Ishikawa (cell line): ENCODE results near the gene ZKSCAN5.

Source experiments
- CEBPB ChIP-seq: IDR thresholded peaks from 2 replicates; pipeline ENCODE4 v1.6.1; 2012
- CREB1 ChIP-seq: IDR thresholded peaks from 2 replicates; pipeline ENCODE4 v1.6.1; 2012; ENCODE audit warnings: low read depth
- EGR1 ChIP-seq: IDR thresholded peaks from 2 replicates; pipeline ENCODE4 v1.6.1; 2012
- EP300 ChIP-seq: IDR thresholded peaks from 2 replicates; pipeline ENCODE4 v1.6.1; 2012; ENCODE audit warnings: borderline replicate concordance
- FOXM1 ChIP-seq: IDR thresholded peaks from 2 replicates; pipeline ENCODE4 v1.6.1; 2012; ENCODE audit warnings: low read depth, borderline replicate concordance
- RAD21 ChIP-seq: IDR thresholded peaks from 2 replicates; pipeline ENCODE4 v1.6.1; 2012; ENCODE audit warnings: low read depth
- TAF1 ChIP-seq: IDR thresholded peaks from 2 replicates; pipeline ENCODE4 v1.6.1; 2012; ENCODE audit warnings: low read depth, mild to moderate bottlenecking
- TCF12 ChIP-seq: IDR thresholded peaks from 2 replicates; pipeline ENCODE4 v1.6.1; 2012; ENCODE audit warnings: low read depth
- TEAD4 ChIP-seq: IDR thresholded peaks from 2 replicates; pipeline ENCODE4 v1.6.1; 2012
- YY1 ChIP-seq: IDR thresholded peaks from 2 replicates; pipeline ENCODE4 v1.6.1; 2012; ENCODE audit warnings: low read depth
- ZBTB7A ChIP-seq: IDR thresholded peaks from 2 replicates; pipeline ENCODE4 v1.6.1; 2012; ENCODE audit warnings: low read depth
- TF ChIP-seq, protein P1 (sequence below): IDR thresholded peaks from 2 replicates; pipeline ENCODE4 v1.6.1; 2012
- TF ChIP-seq, protein P2 (sequence below): IDR thresholded peaks from 2 replicates; pipeline ENCODE4 v1.6.1; 2012
- TF ChIP-seq, protein P3 (sequence below): IDR thresholded peaks from 2 replicates; pipeline ENCODE4 v1.6.1; 2012; ENCODE audit warnings: low read depth, mild to moderate bottlenecking

DNA sequence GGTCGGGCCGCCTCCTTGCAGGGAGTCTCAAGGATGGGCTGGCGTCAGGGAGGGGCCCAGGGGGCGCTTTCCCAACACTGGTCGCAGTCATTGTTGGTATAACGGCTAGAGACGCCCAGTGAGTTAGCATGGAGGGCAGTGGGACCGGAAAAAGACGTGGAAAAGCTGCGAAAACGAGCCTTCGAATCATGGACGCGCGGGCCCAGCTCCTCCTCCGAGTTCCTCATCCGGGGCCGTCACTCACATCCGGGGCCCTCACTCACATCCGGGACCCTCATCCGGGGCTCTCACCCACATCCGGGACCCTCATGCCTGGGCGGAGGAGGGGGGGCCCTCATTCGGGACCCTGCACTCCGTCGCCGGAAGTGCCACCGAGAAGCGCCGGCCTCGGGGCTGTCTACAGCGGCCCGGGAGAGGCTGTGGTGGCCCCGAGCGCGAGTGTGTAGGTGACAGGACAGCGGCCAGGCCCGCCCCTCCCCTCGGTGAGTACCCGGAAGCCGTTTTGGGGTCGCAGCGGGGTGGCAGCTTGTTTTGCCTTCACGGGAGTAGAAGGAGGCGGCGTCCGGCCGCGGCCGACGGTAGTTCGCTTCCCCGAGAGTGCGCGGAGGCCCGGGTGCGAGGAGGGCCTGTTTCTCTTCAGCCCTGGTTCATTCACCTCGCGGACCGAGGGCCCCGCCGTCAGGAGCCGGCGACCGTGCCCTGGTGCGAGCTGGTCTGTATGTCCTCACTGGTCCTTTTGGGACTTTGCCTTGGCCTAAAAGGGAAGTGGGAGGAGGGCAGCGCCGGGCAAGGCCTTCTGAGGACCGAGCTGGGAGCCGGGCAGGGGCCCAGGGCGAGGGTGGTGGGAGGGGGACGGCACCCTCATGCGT, 54.1 kb downstream of the ZKSCAN5 start, which contains the start of gene ZNF655:
- TF ChIP-seq FOXM1 (no peak), EP300 (no peak), TEAD4 (no peak), CEBPB (no peak), TCF12 (peak; percentile 51), TAF1 (peak; percentile 49), RAD21 (no peak), YY1 (peak; percentile 55; the same call in 1 of the 2 replicates), ZBTB7A (peak; percentile 96), CREB1 (no peak), EGR1 (no peak)
- TF ChIP-seq, protein P1, sequence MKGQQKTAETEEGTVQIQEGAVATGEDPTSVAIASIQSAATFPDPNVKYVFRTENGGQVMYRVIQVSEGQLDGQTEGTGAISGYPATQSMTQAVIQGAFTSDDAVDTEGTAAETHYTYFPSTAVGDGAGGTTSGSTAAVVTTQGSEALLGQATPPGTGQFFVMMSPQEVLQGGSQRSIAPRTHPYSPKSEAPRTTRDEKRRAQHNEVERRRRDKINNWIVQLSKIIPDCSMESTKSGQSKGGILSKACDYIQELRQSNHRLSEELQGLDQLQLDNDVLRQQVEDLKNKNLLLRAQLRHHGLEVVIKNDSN, result no peak
- TF ChIP-seq, protein P2, sequence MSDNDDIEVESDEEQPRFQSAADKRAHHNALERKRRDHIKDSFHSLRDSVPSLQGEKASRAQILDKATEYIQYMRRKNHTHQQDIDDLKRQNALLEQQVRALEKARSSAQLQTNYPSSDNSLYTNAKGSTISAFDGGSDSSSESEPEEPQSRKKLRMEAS, result peak; percentile 61; the same call in 1 of the 2 replicates
- TF ChIP-seq, protein P3, sequence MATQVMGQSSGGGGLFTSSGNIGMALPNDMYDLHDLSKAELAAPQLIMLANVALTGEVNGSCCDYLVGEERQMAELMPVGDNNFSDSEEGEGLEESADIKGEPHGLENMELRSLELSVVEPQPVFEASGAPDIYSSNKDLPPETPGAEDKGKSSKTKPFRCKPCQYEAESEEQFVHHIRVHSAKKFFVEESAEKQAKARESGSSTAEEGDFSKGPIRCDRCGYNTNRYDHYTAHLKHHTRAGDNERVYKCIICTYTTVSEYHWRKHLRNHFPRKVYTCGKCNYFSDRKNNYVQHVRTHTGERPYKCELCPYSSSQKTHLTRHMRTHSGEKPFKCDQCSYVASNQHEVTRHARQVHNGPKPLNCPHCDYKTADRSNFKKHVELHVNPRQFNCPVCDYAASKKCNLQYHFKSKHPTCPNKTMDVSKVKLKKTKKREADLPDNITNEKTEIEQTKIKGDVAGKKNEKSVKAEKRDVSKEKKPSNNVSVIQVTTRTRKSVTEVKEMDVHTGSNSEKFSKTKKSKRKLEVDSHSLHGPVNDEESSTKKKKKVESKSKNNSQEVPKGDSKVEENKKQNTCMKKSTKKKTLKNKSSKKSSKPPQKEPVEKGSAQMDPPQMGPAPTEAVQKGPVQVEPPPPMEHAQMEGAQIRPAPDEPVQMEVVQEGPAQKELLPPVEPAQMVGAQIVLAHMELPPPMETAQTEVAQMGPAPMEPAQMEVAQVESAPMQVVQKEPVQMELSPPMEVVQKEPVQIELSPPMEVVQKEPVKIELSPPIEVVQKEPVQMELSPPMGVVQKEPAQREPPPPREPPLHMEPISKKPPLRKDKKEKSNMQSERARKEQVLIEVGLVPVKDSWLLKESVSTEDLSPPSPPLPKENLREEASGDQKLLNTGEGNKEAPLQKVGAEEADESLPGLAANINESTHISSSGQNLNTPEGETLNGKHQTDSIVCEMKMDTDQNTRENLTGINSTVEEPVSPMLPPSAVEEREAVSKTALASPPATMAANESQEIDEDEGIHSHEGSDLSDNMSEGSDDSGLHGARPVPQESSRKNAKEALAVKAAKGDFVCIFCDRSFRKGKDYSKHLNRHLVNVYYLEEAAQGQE, result no peak
